Subcutaneous adipose tissue (tissue), 4 donors: ENCODE results near the gene PIK3CG. TPM values are rescaled to one million over a fixed set of nuclear protein-coding genes. Genes with fewer than 3 reads are reported as not detected.

ENCODE experiments used
- total RNA-seq, 4 donors: library from RNA; depleted of rRNA; stranded (reverse); fragments of >200 nt; gene quantifications; one replicate each; pipeline ENCODE4 v1.1.0, GENCODE V29; 2016
- TF ChIP-seq, protein P1 (sequence below): fragments of 450-650 bp; IDR thresholded peaks from one replicate; pipeline ENCODE4 v1.5.1; 2016; ENCODE audit warnings: low read depth, mild to moderate bottlenecking, control low read depth, antibody characterized with exemption, moderate library complexity

PIK3CG gene
- total RNA-seq, 4 donors from 2014 or later = 5.7 to 20.1 (median 10.1) TPM

DNA sequence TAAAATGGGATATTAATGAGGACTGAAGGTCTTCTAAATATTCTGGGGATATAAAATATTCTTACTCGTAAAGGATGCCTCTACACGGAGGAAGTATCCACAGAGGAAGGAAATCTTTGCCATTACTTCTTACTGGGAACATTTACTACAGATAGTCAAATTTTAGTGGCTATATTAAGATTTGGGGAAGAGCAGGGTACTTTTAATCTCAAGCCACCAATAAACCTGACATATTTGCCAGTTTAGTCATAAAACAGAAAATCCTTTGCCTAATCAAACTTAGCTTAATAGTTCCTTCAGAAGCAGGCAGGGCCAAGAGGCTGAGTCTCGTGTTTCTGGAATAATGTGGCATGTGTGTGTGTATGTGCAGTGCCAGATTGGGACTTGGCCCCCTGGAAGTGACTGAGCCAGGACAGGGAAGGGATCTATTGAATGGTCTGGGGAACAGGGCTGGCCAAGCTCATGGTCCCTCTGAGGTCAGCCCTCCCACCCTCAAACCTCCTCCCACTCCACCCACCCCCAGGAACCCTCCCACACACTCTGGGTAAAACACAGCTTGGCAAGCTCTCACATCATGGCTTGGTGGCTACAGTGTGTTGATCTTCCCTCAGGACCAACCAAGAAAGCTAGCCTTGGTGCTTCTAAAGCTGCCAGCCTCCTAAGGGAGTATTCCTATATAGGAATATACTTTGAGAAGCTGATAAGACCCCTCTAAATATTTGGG, 1.6 kb upstream of the PIK3CG start:
- TF ChIP-seq, protein P1, sequence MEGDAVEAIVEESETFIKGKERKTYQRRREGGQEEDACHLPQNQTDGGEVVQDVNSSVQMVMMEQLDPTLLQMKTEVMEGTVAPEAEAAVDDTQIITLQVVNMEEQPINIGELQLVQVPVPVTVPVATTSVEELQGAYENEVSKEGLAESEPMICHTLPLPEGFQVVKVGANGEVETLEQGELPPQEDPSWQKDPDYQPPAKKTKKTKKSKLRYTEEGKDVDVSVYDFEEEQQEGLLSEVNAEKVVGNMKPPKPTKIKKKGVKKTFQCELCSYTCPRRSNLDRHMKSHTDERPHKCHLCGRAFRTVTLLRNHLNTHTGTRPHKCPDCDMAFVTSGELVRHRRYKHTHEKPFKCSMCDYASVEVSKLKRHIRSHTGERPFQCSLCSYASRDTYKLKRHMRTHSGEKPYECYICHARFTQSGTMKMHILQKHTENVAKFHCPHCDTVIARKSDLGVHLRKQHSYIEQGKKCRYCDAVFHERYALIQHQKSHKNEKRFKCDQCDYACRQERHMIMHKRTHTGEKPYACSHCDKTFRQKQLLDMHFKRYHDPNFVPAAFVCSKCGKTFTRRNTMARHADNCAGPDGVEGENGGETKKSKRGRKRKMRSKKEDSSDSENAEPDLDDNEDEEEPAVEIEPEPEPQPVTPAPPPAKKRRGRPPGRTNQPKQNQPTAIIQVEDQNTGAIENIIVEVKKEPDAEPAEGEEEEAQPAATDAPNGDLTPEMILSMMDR = no peak

DNA sequence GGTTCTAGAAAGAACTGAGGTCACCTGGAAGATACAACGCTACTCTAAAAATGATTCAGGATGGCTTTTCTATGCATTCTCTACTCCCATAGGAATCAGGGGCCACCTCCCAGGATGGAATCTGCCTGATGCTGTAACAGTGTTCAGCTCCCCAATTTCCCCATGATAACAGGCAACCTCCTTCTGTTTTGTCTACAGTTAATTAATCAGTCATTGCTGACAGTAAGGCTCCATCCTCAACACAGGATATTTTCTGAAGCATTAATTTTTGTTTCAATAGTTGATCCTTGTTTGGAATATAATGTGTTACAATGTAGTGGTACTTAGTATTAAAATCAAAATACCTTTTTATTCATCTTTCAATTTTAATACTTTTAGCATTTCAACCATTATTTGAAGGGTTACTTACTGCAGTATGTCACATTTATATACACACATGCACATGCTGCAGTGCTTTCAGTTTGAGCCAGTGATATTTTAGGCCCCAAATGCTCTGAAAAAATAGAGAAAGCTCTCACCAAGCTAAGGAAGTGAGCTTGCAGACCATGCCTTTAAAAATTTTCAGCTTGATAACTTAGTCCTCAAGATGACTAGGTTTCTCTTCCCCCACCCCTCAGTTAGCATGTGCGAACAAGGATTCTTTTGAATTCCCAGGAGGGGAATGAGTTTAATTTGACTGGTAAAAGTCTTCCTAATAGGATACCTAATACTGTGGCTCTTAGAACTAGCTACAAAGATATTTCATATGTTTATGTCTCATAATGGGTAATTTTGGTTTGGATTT, 592 bp upstream of the PIK3CG start:
- TF ChIP-seq, protein P1 = no peak

DNA sequence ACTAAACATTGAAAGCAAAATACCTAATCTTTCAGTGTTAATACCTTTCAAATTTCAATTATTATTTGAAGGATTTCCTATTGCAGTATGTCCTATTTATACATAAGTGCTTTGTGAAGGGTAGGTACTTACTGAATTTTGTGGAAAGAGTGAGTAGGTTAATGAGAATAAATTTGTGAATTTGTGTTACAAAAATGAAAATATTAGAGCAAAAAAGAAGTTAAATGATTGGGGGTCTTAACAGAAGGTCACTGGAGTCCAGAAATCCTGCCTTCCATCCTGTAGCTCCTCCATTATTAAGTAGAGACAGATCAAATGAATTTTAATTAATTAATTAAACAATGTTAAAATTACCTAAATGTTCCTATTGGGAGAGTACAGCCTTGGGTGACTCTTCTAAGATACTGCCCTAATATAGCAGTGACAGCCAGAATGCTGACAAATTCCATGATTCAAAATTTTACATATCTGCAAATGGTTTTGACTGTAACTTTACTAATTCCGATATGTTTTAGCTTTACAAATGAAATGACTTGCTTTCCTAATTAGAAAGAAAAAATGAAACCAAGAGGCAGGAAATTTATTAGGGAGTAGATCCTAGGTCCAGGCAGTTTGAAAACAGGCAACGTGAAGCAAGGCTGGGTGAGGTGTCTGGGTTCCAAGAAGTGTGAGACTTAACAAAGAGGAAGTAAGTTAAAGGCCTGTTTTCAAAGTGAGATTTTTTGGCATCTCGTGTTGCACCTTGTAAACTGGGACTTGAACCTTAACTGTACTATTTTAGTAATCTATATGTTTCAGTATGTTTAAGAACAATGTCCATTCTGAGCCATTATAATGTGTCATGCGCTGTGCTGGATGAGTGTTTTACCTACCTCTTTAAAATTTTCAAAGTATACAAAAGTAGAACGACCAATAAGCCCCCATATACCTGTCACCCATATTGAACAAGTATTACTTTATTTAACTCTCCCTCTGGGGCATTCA, 1.5 kb downstream of the PIK3CG start:
- TF ChIP-seq, protein P1 = no peak

DNA sequence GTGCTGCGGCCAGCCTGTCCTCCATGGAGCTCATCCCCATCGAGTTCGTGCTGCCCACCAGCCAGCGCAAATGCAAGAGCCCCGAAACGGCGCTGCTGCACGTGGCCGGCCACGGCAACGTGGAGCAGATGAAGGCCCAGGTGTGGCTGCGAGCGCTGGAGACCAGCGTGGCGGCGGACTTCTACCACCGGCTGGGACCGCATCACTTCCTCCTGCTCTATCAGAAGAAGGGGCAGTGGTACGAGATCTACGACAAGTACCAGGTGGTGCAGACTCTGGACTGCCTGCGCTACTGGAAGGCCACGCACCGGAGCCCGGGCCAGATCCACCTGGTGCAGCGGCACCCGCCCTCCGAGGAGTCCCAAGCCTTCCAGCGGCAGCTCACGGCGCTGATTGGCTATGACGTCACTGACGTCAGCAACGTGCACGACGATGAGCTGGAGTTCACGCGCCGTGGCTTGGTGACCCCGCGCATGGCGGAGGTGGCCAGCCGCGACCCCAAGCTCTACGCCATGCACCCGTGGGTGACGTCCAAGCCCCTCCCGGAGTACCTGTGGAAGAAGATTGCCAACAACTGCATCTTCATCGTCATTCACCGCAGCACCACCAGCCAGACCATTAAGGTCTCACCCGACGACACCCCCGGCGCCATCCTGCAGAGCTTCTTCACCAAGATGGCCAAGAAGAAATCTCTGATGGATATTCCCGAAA, 2.7 kb downstream of the PIK3CG start:
- TF ChIP-seq, protein P1 = no peak

DNA sequence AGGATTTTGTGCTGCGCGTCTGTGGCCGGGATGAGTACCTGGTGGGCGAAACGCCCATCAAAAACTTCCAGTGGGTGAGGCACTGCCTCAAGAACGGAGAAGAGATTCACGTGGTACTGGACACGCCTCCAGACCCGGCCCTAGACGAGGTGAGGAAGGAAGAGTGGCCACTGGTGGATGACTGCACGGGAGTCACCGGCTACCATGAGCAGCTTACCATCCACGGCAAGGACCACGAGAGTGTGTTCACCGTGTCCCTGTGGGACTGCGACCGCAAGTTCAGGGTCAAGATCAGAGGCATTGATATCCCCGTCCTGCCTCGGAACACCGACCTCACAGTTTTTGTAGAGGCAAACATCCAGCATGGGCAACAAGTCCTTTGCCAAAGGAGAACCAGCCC, 3.3 kb downstream of the PIK3CG start:
- TF ChIP-seq, protein P1 = no peak

DNA sequence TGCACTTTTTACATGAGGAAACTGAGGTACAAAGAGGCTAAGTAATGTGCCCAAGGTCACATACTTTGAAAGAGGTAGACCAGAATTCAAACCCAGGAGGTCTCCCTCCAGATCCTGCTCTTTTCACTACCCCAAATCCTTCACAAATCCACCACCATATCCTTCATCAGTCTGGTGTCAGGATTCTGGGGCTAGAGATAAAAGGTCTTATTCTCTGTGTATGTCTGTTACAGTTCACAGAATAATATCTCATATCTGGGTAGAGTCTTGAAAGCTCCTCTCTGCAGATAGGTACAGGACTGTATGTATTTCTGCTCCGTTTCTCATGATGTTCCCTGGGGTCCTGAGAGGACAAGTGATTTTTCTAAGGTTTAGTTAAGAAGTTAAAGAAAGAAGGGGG, 4.9 kb downstream of the PIK3CG start:
- TF ChIP-seq, protein P1 = no peak
